CD4-positive, alpha-beta memory T cell (primary cell): ENCODE measurements around the gene SMG5. TPM values are rescaled to one million over a fixed set of nuclear protein-coding genes. Genes with fewer than 3 reads are reported as not detected.

Experiments used
- CTCF ChIA-PET: fragments of 350-600 bp; sonication (Branson Sonifier 250); formaldehyde crosslinking; loops from one replicate; lab custom pipeline; 2021; ENCODE audit warnings: inconsistent platforms; ENCODE audit not compliant: partially characterized antibody; lab: Charles Lee
- POLR2A ChIA-PET: fragments of 350-600 bp; sonication (Branson Sonifier 250); formaldehyde crosslinking; loops from one replicate; lab custom pipeline; 2021; ENCODE audit not compliant: partially characterized antibody; lab: Charles Lee
- DNase-seq, 5 donors: peaks; one replicate each; pipeline versions ENCODE4 v3.0.0 to v3.0.0-alpha.2; 2020 to 2022; ENCODE audit warnings: mixed read lengths in 1 of 5
- H3K27ac ChIP-seq: one replicate; pipeline ENCODE4 v1.7.0; 2013; ENCODE audit warnings: low read depth, low read length
- H3K27me3 ChIP-seq: 2 replicates; pipeline ENCODE4 v1.7.0; 2013; ENCODE audit warnings: mild to moderate bottlenecking, low read length, moderate library complexity; ENCODE audit not compliant: insufficient read depth
- H3K36me3 ChIP-seq: 2 replicates; pipeline ENCODE4 v1.7.0; 2013; ENCODE audit warnings: mild to moderate bottlenecking, low read length, moderate library complexity; ENCODE audit not compliant: insufficient read depth
- H3K4me1 ChIP-seq: 2 replicates; pipeline ENCODE4 v1.7.0; 2013; ENCODE audit warnings: mild to moderate bottlenecking, low read length, moderate library complexity; ENCODE audit not compliant: insufficient read depth
- H3K4me3 ChIP-seq, 2 donors: one replicate each; pipeline ENCODE4 v1.7.0; 2013; ENCODE audit warnings: low read length in 2 of 2, mild to moderate bottlenecking in 1 of 2
- H3K9me3 ChIP-seq, 2 donors: one replicate each; pipeline ENCODE4 v1.7.0; 2013; ENCODE audit warnings: low read length in 2 of 2, control low read depth in 1 of 2; ENCODE audit not compliant: control insufficient read depth in 1 of 2
- H3K27ac Mint-ChIP-seq, 7 donors: one replicate each; pipeline ENCODE4 v1.8.0; 2020 to 2021; ENCODE audit warnings: mixed read lengths in 7 of 7, mild to moderate bottlenecking in 6 of 7, inconsistent platforms in 3 of 7, moderate library complexity in 3 of 7
- H3K27me3 Mint-ChIP-seq, 2 donors: one replicate each; pipeline ENCODE4 v1.8.0; 2020 to 2021; ENCODE audit warnings: mixed read lengths in 2 of 2
- H3K36me3 Mint-ChIP-seq, 2 donors: one replicate each; pipeline ENCODE4 v1.8.0; 2020 to 2021; ENCODE audit warnings: mixed read lengths in 2 of 2, inconsistent platforms in 1 of 2, mild to moderate bottlenecking in 1 of 2
- H3K4me1 Mint-ChIP-seq, 4 donors: one replicate each; pipeline ENCODE4 v1.8.0; 2020 to 2021; ENCODE audit warnings: mixed read lengths in 4 of 4, mild to moderate bottlenecking in 1 of 4
- H3K4me3 Mint-ChIP-seq, 8 donors: one replicate each; pipeline ENCODE4 v1.8.0; 2020 to 2021; ENCODE audit warnings: mixed read lengths in 8 of 8, mild to moderate bottlenecking in 7 of 8, moderate library complexity in 6 of 8, inconsistent platforms in 3 of 8
- H3K9me3 Mint-ChIP-seq, 8 donors: one replicate each; pipeline ENCODE4 v1.8.0; 2020 to 2021; ENCODE audit warnings: mixed read lengths in 8 of 8, mild to moderate bottlenecking in 5 of 8, inconsistent platforms in 3 of 8, moderate library complexity in 1 of 8
- intact Hi-C: fragments of 100-400 bp; cut with micrococcal nuclease; formaldehyde crosslinking; loops from one replicate; pipeline ENCODE4 v1.15.1; 2023
- polyA plus RNA-seq, 2 donors: library from polyadenylated mRNA; unstranded; fragments of 300-500 nt; fragmentation: Illumina TruSeq; gene quantifications; one replicate each; pipeline ENCODE4 v1.2.3, GENCODE V29; 2021
- total RNA-seq, 2 experiments: library from RNA; stranded (reverse); gene quantifications; one replicate each; pipeline ENCODE4 v1.2.3, GENCODE V29; 2021

The SMG5 gene
- total and polyA plus RNA-seq, 4 experiments from 2014 or later = 6.1 to 71.6 (median 47.7) TPM

- H3K27ac Mint-ChIP-seq = peak overlapping the region in 1 of 7 donors; percentile 17
- peaks cover 10 to 30% (median 20%) of the 10 kb centered on the region in 4 donors for H3K4me1 Mint-ChIP-seq
- H3K27me3 Mint-ChIP-seq = no peaks in the 10 kb centered on the region
- no peaks in the 10 kb centered on the region for H3K27me3 ChIP-seq
- peaks cover 0 to 18% of the 10 kb centered on the region in 2 donors for H3K36me3 Mint-ChIP-seq
- peaks cover 17% of the 10 kb centered on the region for H3K36me3 ChIP-seq
- intact Hi-C loops = no loop called here
- H3K9me3 Mint-ChIP-seq = no peaks in the 10 kb centered on the region
- peaks cover 27% of the 10 kb centered on the region for H3K4me1 ChIP-seq
- DNase-seq = no peak
- H3K9me3 ChIP-seq = no peaks in the 10 kb centered on the region
- POLR2A ChIA-PET = interaction anchor here (0.9 to 1.8 kb wide), 3 partner anchors 34 to 53 kb away, joined by 3 to 17 read pairs (median 3); partner anchors contain the start of genes PMF1, SLC25A44 and SMG5
- CTCF ChIA-PET = interaction anchor here (0.8 kb wide), 1 partner anchor 10 kb away, joined by 3 read pairs; no protein-coding TSS in a partner anchor
- no peak overlapping the region for H3K27ac ChIP-seq
- no peak overlapping the region for H3K4me3 ChIP-seq
- peak overlapping the region in 3 of 8 donors; percentile 28 to 71 (median 56) for H3K4me3 Mint-ChIP-seq
Observed at GRCh38 chr1:156246781-156247459, 35.7 kb downstream of the SMG5 start.

DNA sequence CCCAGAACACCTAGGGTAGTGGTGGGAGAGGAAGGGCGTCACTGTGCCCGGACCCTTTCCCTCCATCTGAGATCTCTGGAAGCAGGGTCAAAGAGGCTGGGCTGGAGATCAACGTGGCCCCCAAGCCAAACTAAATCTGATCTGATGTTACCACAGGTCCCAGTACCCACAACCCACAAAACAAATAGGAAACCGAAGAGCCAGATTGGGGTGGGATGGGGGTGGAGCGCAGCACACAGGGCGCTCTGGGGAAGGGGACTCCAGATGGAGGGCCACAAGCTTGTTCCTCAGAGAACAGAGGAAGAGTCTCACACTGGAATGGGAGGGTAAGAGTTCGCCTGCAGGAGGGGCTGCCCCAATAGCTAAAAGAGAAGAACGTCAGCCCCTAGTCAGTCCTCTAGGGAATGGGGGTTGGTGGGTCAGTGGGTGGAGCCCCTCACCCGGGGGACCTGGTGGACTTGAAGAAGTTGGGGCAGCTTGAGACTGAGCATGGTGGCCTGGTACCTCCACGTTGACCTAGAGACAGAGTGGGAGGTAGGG is 36.3 kb downstream of the SMG5 start:
- Mint-ChIP-seq H3K36me3 (peaks cover 0 to 18% of the 10 kb centered on the region in 2 donors), H3K4me3 (peak overlapping the region; percentile 45 to 71 (median 60)), H3K27ac (peak overlapping the region in 6 of 7 donors; percentile 41 to 77 (median 64)), H3K9me3 (no peaks in the 10 kb centered on the region), H3K27me3 (no peaks in the 10 kb centered on the region), H3K4me1 (peaks cover 10 to 24% (median 18%) of the 10 kb centered on the region in 4 donors)
- intact Hi-C loops = no loop called here
- Histone ChIP-seq H3K9me3 (no peaks in the 10 kb centered on the region), H3K27me3 (no peaks in the 10 kb centered on the region), H3K27ac (no peak overlapping the region), H3K4me3 (peak overlapping the region in 1 of 2 donors; percentile 58), H3K4me1 (peaks cover 21% of the 10 kb centered on the region), H3K36me3 (peaks cover 11% of the 10 kb centered on the region)
- DNase-seq = no peak
- POLR2A ChIA-PET = interaction anchor here (0.6 to 1.8 kb wide), 8 partner anchors 33 to 566 kb away, joined by 3 to 17 read pairs (median 3); partner anchors contain the start of genes GLMP, MEF2D, PMF1 and SLC25A44
- CTCF ChIA-PET = interaction anchor here (0.8 to 1.2 kb wide), 3 partner anchors 11 to 116 kb away, joined by 3 read pairs; no protein-coding TSS in a partner anchor

DNA sequence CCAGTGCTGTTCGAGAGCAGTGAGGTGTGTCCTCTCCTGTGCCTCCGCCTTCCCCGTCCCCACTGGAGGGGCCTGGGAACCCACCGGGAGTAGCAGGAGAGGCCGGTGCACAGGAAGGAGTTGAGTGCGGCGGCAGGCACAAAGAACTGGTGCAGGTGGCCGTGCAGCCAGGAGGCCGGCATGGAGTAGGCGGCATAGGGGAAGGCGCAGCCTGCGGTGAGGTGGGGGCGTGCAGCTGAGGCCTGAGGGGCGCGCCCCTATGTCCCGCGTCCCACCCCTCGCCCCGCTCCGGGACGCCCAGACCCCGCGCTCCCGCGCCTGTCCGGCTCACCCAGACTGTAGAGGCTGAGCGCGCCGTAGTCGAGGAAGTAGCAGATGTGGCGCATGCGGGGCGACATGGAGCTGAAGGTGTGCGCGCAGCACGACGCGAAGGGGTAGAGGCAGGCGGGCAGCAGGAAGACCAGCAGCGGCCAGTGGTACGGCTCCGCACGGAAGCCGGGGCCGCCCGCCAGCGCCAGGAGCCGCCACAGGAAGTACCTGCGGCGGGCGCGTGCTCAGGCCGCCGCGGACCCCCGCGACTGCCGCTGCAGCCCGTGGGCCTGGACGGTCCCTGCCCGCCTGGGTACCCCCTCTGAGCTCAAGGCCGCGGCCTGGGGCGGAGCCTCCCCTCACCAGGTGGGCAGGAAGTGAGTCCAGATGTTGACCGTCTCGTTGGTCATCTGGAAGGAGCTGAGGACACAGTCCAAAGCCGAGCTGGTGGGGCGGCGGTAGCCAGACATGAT is 37.0 kb downstream of the SMG5 start:
- Histone ChIP-seq H3K36me3 (peaks cover 5% of the 10 kb centered on the region), H3K9me3 (no peaks in the 10 kb centered on the region), H3K27ac (no peak overlapping the region), H3K27me3 (no peaks in the 10 kb centered on the region), H3K4me1 (peaks cover 17% of the 10 kb centered on the region), H3K4me3 (peak overlapping the region in 1 of 2 donors; percentile 58)
- peak overlapping the region in 6 of 7 donors; percentile 20 to 87 (median 80) for H3K27ac Mint-ChIP-seq
- H3K4me3 Mint-ChIP-seq = peak overlapping the region; percentile 81 to 92 (median 84)
- ChIA-PET CTCF (interaction anchor here (0.8 to 1.2 kb wide), 3 partner anchors 12 to 116 kb away, joined by 3 read pairs; no protein-coding TSS in a partner anchor), POLR2A (interaction anchor here (0.6 to 1.8 kb wide), 9 partner anchors 20 to 565 kb away, joined by 3 to 17 read pairs (median 3); partner anchors contain the start of genes GLMP, MEF2D, PMF1 and SLC25A44)
- H3K9me3 Mint-ChIP-seq = no peaks in the 10 kb centered on the region
- H3K36me3 Mint-ChIP-seq = peaks cover 0 to 20% of the 10 kb centered on the region in 2 donors
- DNase-seq = peak in 4 of 5 donors; percentile 35 to 43 (median 35)
- H3K27me3 Mint-ChIP-seq = no peaks in the 10 kb centered on the region
- peaks cover 10 to 22% (median 16%) of the 10 kb centered on the region in 4 donors for H3K4me1 Mint-ChIP-seq
- intact Hi-C loops = no loop called here

- Mint-ChIP-seq H3K36me3 (peaks cover 4 to 20% of the 10 kb centered on the region in 2 donors), H3K27me3 (no peaks in the 10 kb centered on the region), H3K4me3 (peak overlapping the region; percentile 65 to 92 (median 82)), H3K9me3 (no peaks in the 10 kb centered on the region), H3K4me1 (peaks cover 10 to 22% (median 13%) of the 10 kb centered on the region in 4 donors), H3K27ac (peak overlapping the region in 2 of 7 donors; percentile 20 to 70)
- H3K27me3 ChIP-seq = no peaks in the 10 kb centered on the region
- no peaks in the 10 kb centered on the region for H3K9me3 ChIP-seq
- no peak overlapping the region for H3K27ac ChIP-seq
- no peak for DNase-seq
- H3K4me1 ChIP-seq = peaks cover 17% of the 10 kb centered on the region
- CTCF ChIA-PET = no interaction called here
- intact Hi-C loops = no loop called here
- H3K36me3 ChIP-seq = peaks cover 4% of the 10 kb centered on the region
- POLR2A ChIA-PET = interaction anchor here (1.5 kb wide), 1 partner anchor 51 kb away, joined by 3 read pairs; the partner anchor contains the start of gene GLMP
- no peak overlapping the region for H3K4me3 ChIP-seq
Observed at GRCh38 chr1:156244712-156245111, 37.9 kb downstream of the SMG5 start.

DNA sequence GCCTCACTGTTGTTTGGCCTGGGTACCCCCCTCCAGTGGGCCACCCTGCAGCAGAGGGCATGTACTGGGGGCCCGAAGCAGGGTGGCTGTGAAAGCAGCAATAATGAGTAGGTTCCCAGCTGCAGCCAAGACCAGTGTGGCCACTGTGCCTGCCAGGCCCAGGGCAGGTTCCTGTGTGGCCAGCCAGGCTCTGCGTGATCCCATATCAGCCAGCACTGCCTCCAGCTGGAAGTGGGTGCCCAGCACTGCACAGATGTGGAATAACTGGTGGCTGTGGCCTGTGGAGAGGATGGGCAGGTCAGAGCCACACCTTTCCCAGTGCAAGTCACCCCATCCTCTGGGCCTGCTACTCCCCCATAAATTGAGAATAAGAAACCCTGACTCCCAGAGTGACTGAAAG is 38.5 kb downstream of the SMG5 start:
- Histone ChIP-seq H3K9me3 (no peaks in the 10 kb centered on the region), H3K27ac (no peak overlapping the region), H3K4me1 (peaks cover 17% of the 10 kb centered on the region), H3K36me3 (peaks cover 10% of the 10 kb centered on the region), H3K27me3 (no peaks in the 10 kb centered on the region), H3K4me3 (no peak overlapping the region)
- DNase-seq = no peak
- peaks cover 5 to 20% of the 10 kb centered on the region in 2 donors for H3K36me3 Mint-ChIP-seq
- intact Hi-C loops = no loop called here
- H3K4me1 Mint-ChIP-seq = peaks cover 10 to 22% (median 13%) of the 10 kb centered on the region in 4 donors
- POLR2A ChIA-PET = interaction anchor here (0.8 kb wide), 1 partner anchor 17 kb away, joined by 3 read pairs; no protein-coding TSS in a partner anchor
- no peaks in the 10 kb centered on the region for H3K9me3 Mint-ChIP-seq
- peak overlapping the region in 4 of 8 donors; percentile 10 to 92 (median 35) for H3K4me3 Mint-ChIP-seq
- CTCF ChIA-PET = no interaction called here
- no peak overlapping the region for H3K27ac Mint-ChIP-seq
- no peaks in the 10 kb centered on the region for H3K27me3 Mint-ChIP-seq

DNA sequence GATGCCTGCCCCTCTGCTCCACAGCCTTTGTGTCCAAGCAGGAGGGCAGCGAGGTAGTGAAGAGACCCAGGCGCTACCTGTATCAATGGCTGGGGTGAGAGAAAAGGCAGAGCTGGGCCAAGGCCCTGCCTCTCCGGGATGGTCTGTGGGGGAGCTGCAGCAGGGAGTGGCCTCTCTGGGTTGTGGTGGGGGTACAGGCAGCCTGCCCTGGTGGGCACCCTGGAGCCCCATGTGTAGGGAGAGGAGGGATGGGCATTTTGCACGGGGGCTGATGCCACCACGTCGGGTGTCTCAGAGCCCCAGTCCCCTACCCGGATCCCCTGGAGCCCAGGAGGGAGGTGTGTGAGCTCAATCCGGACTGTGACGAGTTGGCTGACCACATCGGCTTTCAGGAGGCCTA is 39.9 kb downstream of the SMG5 start:
- H3K4me1 ChIP-seq = peaks cover 17% of the 10 kb centered on the region
- H3K9me3 Mint-ChIP-seq = no peaks in the 10 kb centered on the region
- intact Hi-C loops = no loop called here
- peaks cover 23% of the 10 kb centered on the region for H3K36me3 ChIP-seq
- H3K4me3 ChIP-seq = no peak overlapping the region
- H3K9me3 ChIP-seq = no peaks in the 10 kb centered on the region
- no peak overlapping the region for H3K27ac ChIP-seq
- no peak overlapping the region for H3K4me3 Mint-ChIP-seq
- no peaks in the 10 kb centered on the region for H3K27me3 ChIP-seq
- H3K27me3 Mint-ChIP-seq = no peaks in the 10 kb centered on the region
- DNase-seq = no peak
- POLR2A ChIA-PET = interaction anchor here (1.1 kb wide), 1 partner anchor 10 kb away, joined by 3 read pairs; no protein-coding TSS in a partner anchor
- H3K27ac Mint-ChIP-seq = peak overlapping the region in 3 of 7 donors; percentile 27 to 78 (median 42)
- CTCF ChIA-PET = no interaction called here
- peaks cover 10 to 34% of the 10 kb centered on the region in 2 donors for H3K36me3 Mint-ChIP-seq
- H3K4me1 Mint-ChIP-seq = peaks cover 10 to 22% (median 13%) of the 10 kb centered on the region in 4 donors
